Measurements from ENCODE around the gene MEP1B.
A peak's percentile ranks its signal among the peaks of the same experiment; 100 is the strongest.
"Not testable (repeated sequence)": the region's sequence is repeated elsewhere in the genome, so short reads cannot be mapped to it uniquely, and the experiment has no call there.

MEP1B gene

DNA sequence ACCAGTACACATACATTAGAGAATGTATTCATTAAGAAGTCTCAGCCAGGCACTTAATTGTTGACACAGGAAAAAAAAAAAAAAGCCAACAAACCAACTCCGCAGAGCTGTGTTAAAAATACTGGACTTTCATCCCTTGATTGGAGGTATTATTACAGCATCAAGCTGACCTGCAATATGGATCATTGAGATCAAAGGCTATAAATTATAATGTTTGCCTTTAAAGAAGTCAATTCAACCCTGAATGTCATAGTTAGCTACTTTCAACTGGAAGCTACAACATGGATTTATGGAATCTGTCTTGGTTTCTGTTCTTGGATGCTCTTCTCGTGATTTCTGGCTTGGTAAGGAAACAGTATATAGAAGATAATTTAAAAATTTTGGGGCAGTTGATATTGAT, at the start of gene MEP1B:
MEP1B (plus strand) TSS at position 250 of the 400 bp plus-strand sequence; CDS start at position 282, 32 bp downstream.
- no peak for DNase-seq (ENCODE audit: low spot score)

DNA sequence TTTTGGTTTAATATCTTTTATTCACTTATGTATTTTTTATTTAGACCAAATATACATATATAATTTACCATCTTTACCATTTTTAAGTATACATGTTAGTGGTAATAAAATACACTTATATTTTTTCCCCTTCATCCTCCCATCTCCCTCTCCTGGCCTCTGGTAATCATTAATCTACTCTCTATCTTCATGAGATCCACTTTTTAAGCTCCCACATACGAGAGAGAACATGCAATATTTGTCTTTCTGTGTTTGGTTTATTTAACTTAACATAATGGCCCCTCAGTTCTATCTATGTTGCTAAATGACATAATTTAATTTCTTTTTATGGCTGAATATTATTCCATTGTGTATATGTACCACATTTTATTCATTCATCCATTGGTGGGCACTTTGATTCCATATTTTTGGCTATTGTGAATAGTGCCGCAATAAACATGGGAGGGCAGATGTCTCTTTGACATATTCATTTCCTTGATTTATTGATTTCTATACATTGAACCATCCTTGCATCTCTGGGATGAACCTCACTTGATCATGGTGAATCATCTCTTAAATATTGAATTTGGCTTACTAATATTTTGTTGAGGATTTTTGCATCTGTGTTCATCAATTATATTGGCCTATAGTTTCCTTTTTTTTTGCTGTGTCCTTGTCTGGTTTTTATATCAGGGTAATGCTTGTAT, 41.5 kb upstream of the MEP1B start:
- DNase-seq (ENCODE audit: low spot score), result no peak

DNA sequence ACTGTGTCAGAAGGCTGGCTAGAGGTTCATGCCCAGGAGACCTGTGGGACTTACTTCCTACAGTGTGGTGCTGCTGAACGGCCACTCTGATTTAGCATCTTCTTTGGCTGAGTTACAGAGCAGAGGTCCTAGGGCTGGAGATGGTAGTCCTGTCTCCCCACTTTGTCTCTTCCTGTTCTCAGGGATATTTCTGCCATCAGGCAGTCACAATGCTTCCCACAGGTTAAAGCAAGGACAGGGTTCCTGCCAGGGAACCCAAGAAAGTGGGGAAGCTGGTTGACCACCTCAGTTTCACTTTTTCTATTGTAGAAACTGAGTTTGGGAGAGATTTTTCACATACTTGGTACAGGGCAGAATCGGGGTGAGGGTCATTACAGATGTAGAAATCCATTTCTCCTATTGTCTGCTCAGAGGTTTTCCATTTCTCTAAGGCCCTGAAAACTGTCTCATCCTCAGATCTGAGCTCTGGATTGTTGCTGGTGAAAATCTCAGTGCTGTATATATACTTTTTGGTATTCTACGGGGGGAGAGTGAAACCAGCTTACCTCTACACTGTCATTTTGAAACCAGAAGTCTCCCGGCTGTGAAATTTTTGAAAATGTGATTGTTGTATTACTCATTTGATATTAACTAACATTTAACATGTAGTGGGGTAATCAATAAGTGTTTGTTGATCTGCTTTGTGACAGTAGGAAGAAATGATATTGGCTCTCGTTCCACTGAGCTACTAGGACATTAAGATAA, 37.0 kb upstream of the MEP1B start:
- DNase-seq (ENCODE audit: low spot score), result no peak

DNA sequence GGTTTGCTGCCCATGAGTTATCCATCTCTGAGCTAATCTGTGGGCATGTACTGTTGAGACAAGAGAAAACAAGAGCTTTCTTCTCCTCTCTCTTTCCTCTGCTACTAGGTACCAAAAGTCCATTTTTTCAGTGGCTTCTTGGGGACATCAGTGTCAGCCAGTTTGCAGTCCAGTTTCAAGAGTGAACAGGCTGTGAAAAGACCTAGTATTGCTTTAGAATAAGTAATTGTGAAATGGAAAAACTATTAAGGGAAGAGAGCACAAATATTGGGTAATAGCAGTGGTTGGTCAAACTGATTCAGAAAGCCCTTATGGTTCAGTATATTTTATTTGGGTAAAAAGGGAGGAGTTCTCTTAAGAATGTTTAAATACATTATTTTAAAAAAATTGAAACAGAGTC, 33.0 kb upstream of the MEP1B start:
- DNase-seq (ENCODE audit: low spot score), result no peak

DNA sequence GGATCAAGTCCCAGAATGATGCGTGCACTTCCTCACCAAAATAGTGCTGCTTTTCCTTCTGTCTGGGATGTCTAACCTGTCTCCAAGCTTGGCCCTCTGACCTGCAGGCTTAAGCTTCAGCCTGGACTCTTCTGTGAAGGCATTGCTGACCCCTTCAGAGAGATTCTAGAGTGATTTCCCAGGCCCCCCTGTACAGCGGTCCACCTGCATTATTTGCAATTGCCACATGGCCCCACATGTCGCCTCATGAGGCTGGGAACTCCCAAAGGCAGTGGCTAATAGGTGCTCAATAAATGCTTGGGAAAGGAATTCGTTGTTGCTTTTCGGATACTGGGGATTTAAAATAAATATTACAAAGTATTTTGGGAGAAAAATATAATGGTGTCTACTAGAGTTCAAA, 32.3 kb upstream of the MEP1B start:
- no peak for DNase-seq (ENCODE audit: low spot score)

DNA sequence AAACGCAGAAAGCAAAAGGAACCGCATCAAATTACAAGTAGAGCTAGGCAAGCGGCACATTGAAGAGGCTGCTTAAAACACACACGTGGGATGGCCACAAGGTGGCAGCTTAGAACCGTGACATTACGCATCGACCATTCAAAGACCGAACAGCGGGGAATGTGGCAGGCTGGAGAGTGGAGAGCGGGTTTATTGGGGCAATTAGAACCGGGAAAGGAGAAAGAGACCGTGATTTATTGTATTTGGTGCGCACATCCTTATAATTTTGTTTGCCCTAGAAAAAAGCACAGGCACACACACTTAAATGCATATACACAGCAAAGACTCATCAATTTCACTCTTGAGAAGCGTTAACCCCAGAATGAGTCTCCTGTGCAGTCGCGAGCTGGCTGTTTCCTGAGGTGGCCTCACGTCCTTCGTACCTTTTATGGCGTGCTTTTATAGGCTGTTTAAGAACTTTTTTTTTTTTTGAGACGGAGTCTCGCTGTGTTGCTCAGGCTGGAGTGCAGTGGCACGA, 31.7 kb upstream of the MEP1B start:
- peak; percentile 75 for DNase-seq (ENCODE audit: low spot score)

DNA sequence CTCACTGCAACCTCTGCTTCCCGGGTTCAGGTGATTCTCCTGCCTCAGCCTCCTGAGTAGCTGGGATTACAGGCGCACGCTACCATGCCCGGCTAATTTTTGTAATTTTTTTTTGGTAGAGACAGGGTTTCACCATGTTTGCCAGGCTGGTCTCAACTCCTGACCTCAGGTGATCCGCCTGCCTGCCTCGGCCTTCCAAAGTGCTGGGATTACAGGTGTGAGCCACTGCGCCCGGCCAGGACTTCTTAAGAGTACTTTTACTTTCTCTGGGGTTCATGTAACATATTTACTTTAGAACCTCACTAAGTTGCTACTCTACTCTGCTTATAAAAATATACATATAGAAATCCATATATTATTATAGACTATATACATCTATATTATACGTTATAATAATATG, 31.2 kb upstream of the MEP1B start:
- DNase-seq (ENCODE audit: low spot score), result not testable (repeated sequence)

DNA sequence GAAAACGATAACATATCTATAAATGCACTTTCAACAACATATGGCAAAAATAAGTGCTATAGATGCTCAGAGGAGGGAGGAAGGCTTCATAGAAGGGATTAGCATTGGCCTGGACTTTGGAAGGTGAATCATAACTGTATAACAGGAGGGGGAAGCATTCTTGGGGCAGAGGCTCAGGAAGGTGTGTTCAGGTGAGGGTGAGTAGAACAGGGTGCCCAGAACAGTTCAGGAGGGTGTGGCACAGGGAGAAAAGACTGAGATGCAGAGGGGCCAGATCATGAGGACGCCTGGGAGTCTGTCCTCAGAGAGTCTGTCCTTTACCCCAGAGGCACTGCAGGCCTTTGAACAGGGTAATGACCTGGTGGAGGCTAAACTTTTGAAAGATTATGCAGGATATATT, 29.3 kb upstream of the MEP1B start:
- peak; percentile 73 for DNase-seq (ENCODE audit: low spot score)

DNA sequence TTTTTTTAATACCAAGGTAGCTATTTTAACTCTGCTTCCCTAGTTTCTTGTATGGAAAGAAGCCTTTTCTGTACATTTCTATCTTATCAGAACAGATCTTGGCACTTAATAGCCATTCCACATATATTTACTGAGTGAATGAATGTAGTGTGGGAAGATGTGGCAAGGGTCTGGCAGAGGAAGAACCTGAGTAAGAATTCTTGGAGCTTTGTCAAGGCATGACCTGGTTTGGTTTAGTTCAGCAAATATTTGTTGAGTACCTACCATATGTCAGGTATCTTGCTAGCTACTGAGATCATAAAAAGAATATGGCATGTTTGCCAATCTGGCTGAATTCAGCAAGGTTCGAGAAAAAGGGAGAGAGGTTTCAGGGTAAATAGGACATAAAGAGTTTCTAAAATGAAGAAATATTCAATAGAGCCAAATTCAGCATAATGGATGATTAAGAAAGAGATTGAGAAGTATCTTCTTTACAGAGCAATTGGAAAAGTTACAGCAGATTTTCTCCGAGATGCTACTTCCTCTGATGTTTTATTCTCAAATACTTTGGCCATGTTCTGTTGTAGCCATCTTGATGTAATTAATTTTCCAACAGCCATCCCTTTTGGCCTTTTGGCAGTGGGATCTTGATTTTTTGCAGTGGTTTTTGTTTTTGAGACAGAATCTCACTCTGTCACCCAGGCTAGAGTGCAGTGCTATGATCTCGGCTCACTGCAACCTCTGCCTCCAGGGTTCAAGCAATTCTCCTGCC, 21.7 kb upstream of the MEP1B start:
- DNase-seq (ENCODE audit: low spot score), result no peak

DNA sequence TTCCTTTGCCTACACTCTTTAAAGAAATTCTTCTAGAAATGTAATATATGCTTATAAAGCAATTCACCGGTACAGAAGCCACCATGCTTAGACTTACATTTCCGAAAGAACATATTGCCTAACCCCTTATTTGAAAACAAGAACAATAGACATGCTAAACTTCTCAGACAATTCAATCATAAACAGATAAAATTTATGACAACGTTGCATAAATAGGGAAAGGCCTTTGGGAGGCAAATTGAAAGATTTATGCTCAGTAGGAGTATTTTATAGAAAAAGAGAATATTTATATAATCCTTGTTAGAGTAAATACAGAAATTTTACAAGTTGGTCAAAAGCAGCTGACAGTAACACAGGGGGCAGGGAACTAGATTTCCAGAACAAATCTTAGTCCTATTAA, 16.2 kb upstream of the MEP1B start:
- no peak for DNase-seq (ENCODE audit: low spot score)

DNA sequence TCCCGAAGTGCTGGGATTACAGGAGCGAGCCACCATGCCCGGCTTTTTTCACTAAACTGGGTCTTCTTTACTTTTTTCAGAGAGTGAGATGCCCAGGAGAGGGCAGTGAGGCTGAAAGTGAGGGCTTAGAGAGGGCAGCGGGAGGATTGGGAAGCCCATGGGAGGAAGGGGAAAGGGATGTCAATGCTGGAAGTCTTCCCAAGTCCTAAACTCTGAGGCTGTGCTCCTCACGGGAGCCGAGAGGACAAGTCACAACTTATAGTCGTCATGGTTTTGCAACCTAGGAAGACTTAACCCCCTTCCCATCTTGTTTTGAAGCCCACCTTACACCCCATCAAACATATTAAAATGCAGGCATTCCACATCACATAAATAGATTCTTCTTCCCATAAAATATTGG, 15.1 kb upstream of the MEP1B start:
- no peak for DNase-seq (ENCODE audit: low spot score)

DNA sequence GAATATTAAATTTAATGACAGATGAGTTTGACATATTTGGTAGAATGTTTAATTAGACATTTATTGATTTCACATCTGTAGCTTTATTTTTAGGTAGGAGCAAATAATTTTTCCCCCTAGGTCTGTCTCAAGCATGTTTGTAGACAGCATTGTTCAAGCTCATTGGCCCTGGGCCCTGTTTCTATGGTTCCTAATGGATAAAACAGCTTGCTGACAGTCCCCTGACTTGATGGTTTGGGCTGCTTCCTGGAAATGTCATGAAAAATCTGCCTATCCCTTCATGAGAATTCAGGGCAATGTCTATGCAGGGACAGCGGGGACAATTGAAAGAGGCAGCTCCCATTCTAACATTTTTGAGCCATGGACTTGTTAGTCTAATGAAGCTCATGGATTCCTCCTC, 14.6 kb upstream of the MEP1B start:
- DNase-seq (ENCODE audit: low spot score), result no peak

DNA sequence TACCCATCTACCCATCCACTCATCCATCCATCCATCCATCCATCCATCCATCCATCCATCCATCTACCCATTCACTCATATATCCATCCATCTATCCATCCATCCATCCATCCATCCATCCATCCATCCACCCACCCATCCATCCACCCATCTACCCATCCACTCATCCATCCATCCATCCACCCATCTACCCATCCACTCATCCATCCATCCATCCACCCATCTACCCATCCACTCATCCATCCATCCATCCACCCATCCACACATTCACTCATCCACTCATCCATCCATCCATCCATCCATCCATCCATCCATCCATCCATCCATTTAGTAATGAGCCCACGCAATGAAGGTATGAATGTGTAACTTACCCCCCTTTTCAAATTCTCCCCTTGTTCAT, 13.1 kb upstream of the MEP1B start:
- not testable (repeated sequence) for DNase-seq (ENCODE audit: low spot score)

DNA sequence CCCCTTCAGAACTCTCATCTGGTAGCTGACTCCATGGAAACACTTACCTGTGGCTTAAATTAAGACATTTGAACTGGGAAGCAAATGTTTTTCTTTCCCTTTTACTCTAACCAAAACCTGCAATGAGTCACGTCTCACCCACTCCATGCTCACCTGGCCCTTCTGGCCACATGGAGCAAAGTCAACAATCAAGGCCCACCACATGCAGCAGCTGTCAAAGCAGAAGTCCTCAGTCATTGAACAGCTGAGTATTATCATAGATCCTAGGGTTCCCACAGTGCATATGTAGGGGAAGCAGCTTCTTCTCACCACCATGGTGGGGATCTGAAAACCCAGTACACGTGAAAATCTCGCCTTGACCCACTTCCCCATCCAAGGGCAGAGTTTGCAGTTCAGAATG, 12.3 kb upstream of the MEP1B start:
- peak; percentile 3 for DNase-seq (ENCODE audit: low spot score)

DNA sequence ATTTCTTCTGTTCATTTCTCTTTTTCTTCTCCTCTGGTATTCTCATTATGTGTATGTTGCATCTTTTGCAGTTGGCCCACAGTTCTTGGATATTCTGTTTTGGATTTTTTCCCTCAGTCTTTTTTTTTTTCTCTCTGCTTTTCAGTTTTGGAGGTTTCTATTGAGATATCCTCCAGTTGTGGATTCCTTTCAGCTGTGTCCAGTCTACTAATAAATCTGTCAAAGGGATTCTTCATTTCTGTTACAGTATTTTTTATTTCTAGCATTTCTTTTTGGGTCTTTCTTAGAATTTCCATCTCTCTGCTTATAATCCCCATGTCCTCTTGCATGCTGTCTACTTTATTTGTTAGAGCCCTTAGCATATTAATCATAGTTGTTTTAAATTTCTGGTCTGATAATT, 6.3 kb upstream of the MEP1B start:
- no peak for DNase-seq (ENCODE audit: low spot score)

DNA sequence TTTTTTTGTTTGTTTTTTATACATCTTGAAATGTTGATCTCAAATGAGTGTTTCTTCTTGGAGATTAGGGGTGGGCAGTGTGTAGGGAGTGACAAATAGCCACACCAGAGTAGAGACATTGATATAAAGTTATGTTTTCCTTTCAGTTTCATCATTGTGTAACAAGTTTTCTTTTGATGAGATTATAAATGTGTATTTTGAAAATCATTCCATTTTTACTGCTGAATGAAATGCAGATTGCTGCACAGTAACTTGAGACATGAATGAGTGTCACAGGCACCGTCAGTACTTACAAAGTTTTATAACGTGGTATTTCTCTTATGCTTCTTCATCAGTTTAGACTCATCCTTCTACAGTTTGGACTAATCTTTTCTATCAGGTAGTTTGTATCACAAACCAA, 370 bp downstream of the MEP1B start:
- DNase-seq (ENCODE audit: low spot score), result no peak

DNA sequence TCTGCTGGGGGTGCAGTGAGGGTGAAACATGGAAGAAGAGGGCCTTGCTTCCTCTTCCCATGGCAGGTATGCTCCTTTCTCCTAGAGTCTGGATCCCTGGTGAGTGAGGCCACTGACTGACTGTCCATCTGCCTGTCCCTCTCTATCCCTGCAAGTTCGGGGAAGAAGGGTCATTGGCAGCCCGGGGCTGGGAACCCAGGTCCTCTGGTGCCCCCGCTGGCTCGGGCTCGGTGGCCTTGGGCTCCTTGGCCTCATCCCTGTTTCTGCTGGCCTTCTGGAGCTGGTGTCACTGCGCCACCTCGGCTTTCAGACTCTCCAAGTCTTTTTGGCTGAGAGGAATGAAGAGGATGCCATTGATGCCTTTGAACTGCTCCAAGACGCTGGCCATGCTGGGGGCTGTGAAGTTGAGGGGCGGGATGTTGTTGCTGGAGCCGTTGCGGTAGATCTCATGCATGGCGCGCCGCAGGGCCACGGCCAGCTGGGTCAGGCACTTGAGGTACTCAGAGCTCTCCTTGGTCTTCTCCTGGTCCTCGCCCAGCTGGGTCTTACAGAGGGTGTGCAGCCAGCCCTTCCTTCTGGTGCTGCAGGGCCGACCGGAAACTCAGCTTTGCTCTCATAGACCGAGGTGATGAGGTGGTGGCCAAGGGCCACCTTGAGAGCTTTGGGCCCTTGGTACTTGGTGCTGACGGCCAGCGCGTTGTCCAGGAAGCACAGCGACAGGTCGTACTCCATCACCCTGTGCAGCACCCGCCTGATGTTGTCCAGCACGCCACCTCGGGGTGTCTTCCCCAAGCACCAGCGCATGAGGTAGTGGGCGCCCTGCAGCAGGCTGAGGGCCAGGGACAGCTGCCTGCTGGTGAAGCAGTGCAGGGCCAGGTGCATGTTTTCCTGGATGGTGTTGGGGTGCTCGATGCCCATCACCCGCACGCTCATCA, 6.3 kb downstream of the MEP1B start:
- no peak for DNase-seq (ENCODE audit: low spot score)

DNA sequence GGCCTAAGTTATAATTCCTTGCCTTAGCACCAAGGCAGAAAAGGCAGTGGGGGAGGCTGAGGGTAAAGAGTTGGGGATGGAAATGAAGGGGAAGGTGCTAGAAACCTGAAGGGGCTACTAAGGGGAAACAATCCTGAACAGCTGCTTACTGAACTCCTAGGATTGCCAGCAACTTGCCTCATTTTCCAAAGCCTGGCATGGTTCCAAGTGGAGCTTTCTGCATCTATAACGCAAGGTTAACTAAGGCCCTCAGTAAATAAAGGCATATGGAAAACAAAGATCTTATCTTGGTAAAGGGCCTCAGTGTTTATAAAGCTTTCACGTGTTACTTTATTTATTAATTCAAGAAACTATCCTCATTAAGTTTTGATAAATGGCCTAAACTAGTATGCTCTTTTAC, 10.9 kb downstream of the MEP1B start:
- no peak for DNase-seq (ENCODE audit: low spot score)

DNA sequence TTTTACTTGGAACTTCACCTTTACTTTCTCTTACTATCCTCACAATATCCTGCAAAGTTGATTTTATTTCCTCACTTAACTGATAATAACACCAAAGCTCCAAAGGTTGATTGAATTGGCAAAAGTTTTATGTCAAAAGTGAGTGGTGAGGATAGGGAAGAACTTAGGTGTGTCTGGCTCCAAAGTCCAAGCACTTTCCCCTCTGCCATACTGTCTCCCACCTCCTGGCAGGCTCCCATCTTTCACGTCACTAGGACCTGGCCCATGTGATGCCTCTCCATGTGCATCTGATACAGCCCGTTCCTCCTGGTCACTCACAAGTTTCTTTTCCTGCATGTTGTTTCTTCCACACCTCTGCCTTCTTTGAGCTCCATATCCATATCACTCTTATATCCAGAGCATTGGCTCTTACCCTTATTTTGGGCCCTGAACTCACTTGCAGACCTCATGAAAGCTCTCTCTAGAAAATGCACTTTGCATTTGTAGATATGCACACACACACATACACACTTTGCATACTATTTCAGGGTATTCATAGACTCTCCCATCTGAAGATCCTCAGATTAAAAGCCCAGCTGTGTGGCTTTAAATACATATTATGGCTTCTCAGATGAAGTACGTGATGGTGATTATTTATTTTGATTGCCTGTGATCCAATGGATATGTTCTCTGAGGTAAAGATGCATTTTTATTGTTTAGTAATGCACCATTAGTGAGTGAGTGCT, 12.3 kb downstream of the MEP1B start:
- no peak for DNase-seq (ENCODE audit: low spot score)

DNA sequence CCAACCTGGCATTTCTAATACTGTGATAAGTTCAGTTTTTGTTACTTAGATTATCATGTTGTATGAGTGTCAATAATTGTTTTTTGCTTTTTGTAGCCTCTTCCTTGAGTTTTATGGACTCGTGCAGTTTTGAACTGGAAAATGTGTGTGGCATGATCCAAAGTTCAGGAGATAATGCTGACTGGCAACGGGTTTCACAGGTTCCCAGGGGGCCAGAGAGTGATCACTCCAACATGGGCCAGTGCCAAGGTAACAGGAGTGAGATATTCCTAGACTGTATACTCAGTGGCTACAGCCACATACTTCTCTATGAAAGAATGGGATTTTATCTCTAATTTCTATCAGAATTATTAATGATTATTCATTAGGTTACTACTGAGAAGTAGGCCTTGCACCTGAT, 18.2 kb downstream of the MEP1B start:
- DNase-seq (ENCODE audit: low spot score), result no peak

DNA sequence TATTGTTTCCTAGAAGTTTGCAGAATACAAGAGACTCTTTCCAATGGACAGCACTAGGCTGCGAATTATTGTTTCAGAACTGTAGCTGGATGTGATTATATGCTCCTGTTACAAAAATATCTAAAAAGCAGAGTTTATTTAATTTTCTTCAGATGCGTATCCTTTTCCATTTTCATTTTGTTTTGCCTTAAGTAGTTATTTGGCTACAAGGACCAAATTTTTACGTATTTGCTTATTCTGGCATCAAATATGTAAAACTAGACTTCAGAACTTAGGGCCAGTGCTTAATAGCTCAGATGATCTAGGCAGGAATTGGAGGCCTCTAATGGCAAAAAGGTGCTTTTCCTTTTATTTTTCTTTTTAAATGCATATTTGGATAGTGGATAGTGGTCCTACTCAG, 18.7 kb downstream of the MEP1B start:
- DNase-seq (ENCODE audit: low spot score), result no peak

Data from SW480 (cell line).